HL-60 (cell line): Measurements from ENCODE around the gene C11orf86.

Experiments
- DNase-seq, 2 experiments: peaks; one replicate each; pipeline ENCODE4 v3.0.0-alpha.2; 2010 to 2020; ENCODE audit warnings: low read depth in 1 of 2, low spot score in 1 of 2
- H3K27ac ChIP-seq: fragments of 250-450 bp; sonication (Bioruptor Pico); replicated peaks from 2 replicates; pipeline ENCODE4 v1.5.1; 2020; ENCODE audit warnings: mild to moderate bottlenecking, moderate library complexity
- H3K27me3 ChIP-seq: fragments of 250-450 bp; sonication (Bioruptor Pico); 2 replicates; pipeline ENCODE4 v1.5.1; 2021; ENCODE audit warnings: mild to moderate bottlenecking, moderate library complexity; ENCODE audit not compliant: insufficient read depth, poor library complexity, severe bottlenecking
- H3K4me3 ChIP-seq: replicated peaks from 2 replicates; pipeline ENCODE4 v1.5.1; 2011; ENCODE audit warnings: mild to moderate bottlenecking, control low read depth, low read length; ENCODE audit not compliant: insufficient read depth
- CTCF ChIP-seq: IDR thresholded peaks from one replicate; pipeline ENCODE4 v1.5.1; 2011; ENCODE audit warnings: low read length, control low read depth, inconsistent platforms; ENCODE audit not compliant: insufficient read depth
- GABPA ChIP-seq: IDR thresholded peaks from 2 replicates; pipeline ENCODE4 v1.6.1; 2012; ENCODE audit warnings: low read depth
- POLR2AphosphoS5 ChIP-seq: IDR thresholded peaks from 2 replicates; pipeline ENCODE4 v1.6.1; 2012; ENCODE audit warnings: low read depth
- REST ChIP-seq: IDR thresholded peaks from 2 replicates; pipeline ENCODE4 v1.6.1; 2012; ENCODE audit warnings: low read depth; ENCODE audit not compliant: insufficient replicate concordance
- SPI1 ChIP-seq: IDR thresholded peaks from 2 replicates; pipeline ENCODE4 v1.6.1; 2012; ENCODE audit warnings: low read depth, mild to moderate bottlenecking, borderline replicate concordance

C11orf86 gene

GRCh38 chr11:66970807-66971442 lies 4.2 kb upstream of the C11orf86 start:
- no peak overlapping the region for H3K27ac ChIP-seq
- DNase-seq: peak; percentile 43 to 57
- no peak overlapping the region for H3K4me3 ChIP-seq
- H3K27me3 ChIP-seq: no peaks in the 10 kb centered on the region
- no peak for TF ChIP-seq CTCF
- TF ChIP-seq SPI1: no peak
- no peak for TF ChIP-seq GABPA
- no peak for TF ChIP-seq POLR2AphosphoS5
- no peak for TF ChIP-seq REST

- Histone ChIP-seq H3K27me3 (no peaks in the 10 kb centered on the region), H3K4me3 (no peak overlapping the region), H3K27ac (no peak overlapping the region)
- TF ChIP-seq POLR2AphosphoS5 (no peak), CTCF (no peak), SPI1 (no peak), REST (no peak), GABPA (no peak)
- DNase-seq: no peak
Measured at GRCh38 chr11:66971488-66971887, 3.6 kb upstream of the C11orf86 start.

GRCh38 chr11:66973956-66974580 lies 1.0 kb upstream of the C11orf86 start:
- DNase-seq: no peak
- no peaks in the 10 kb centered on the region for H3K27me3 ChIP-seq
- TF ChIP-seq REST: no peak
- no peak for TF ChIP-seq CTCF
- no peak for TF ChIP-seq GABPA
- TF ChIP-seq SPI1: no peak
- no peak for TF ChIP-seq POLR2AphosphoS5
- no peak overlapping the region for H3K27ac ChIP-seq
- H3K4me3 ChIP-seq: no peak overlapping the region
